GM21367 (cell line): ENCODE results near the gene DUOXA1.

ENCODE experiments used
- ATAC-seq: cut with Tn5 transposase; IDR thresholded peaks from one replicate; pipeline ENCODE4 v1.9.1; 2021; ENCODE audit not compliant: unreplicated experiment

The DUOXA1 gene, protein sequence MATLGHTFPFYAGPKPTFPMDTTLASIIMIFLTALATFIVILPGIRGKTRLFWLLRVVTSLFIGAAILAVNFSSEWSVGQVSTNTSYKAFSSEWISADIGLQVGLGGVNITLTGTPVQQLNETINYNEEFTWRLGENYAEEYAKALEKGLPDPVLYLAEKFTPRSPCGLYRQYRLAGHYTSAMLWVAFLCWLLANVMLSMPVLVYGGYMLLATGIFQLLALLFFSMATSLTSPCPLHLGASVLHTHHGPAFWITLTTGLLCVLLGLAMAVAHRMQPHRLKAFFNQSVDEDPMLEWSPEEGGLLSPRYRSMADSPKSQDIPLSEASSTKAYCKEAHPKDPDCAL

DNA sequence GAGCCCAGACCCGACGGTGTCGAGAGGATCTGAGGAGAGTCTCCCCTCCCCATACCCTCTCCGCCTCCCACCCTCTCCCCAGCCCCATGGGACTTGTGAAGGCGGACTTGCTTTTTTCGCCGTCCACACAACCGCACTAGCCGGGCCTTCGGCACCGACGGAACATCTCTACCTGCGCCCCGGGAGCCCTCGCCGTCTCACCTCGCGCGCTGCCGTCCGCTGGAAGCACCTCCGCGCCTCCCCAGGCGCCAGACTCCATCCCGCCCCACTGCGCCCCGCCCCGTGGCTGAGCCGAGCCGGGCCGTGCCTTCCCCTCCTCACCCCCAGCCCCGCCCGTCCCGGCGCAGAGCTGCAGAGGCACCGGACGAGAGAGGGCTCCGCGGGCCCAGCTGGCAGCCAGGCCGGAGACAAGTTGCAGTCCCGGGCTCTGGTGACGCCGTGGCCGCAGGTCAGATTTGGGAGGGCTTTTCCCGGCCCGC is at the start of gene DUOXA1, which contains the start of gene DUOX1:
Gene DUOXA1 (minus strand): TSS at position 229 of the 479 bp plus-strand sequence. CDS start 6,865 bp downstream, outside the sequence.
Gene DUOX1 (plus strand): TSS at position 344 of the 479 bp plus-strand sequence. CDS start 1,973 bp downstream, outside the sequence.
- no peak for ATAC-seq

DNA sequence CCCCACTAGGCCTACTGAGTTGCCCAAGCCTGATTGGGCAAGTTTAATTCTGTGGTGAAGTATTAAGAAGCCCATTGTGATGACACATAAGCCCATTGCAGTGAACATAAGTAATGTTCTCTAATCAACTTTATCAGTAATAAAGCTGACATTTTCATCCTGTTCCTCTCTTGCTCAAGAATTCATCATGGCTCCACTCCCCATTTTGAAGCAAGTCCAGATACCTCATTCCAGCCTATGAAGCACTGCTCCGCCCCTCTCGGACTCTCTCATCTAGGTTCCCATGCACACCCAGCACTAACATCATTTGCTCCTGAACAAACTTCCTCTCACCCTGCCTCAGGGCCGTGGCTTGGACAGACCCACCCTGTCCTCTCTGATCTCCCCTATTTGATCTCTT is 47.6 kb upstream of the DUOXA1 start:
- no peak for ATAC-seq

DNA sequence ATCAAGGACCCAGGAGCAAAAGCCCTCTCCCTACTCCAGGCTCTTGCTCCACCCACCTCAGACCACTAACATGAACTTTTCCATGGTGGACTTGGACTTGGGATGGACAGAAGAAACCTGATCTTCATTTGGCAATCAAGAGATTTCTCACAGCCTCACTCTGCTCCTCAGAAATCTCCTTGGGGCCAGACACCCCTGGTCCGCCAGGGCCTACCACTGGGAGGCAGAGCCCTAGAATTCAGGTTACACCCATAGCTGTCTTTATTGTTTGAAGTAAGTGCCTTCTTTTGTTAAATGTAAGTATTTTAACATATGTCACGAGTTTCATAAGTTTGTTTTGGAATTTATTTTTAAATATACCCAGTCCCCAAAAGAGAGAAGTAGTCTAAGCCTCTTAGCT is 44.9 kb upstream of the DUOXA1 start:
- ATAC-seq: no peak

DNA sequence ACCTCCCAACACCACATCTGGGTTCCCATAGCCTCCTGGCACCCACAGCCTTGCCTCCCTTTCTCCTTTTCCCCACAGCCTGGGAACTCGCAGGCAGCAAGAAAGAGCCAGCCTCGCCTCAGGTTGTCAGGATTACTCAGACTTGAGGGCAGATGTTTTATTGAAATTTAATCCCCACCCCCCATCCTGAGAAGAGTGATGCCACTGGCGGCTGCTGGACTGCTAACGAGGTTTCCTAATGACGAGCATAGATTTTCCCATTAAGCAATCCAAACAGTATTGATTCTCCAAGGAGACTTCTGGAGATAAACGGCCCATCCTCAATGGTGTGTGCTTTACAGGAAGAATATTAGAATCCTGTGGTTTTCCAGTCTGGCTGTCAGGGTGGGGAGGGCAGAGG is 44.4 kb upstream of the DUOXA1 start:
- ATAC-seq: no peak

DNA sequence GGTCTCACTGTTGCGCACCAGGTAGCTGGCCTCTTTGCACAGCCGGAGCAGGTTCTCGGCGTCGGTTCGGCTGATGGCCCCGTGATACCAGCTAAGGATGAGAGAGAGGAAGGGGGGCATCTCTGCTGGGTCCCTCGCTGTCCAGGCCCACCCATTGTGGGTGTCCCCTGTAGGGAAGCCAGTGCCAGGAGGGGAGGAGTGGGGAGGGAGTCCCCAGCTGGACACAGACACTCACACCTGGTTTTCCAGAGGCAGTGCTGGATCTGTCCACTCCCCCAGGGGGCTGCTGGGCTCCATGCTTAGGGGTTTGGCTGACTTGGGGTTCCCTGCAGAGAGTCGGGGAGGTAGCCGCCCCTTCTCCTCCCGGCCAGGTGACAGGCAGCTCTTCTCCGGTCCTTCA is 42.2 kb upstream of the DUOXA1 start:
- no peak for ATAC-seq

DNA sequence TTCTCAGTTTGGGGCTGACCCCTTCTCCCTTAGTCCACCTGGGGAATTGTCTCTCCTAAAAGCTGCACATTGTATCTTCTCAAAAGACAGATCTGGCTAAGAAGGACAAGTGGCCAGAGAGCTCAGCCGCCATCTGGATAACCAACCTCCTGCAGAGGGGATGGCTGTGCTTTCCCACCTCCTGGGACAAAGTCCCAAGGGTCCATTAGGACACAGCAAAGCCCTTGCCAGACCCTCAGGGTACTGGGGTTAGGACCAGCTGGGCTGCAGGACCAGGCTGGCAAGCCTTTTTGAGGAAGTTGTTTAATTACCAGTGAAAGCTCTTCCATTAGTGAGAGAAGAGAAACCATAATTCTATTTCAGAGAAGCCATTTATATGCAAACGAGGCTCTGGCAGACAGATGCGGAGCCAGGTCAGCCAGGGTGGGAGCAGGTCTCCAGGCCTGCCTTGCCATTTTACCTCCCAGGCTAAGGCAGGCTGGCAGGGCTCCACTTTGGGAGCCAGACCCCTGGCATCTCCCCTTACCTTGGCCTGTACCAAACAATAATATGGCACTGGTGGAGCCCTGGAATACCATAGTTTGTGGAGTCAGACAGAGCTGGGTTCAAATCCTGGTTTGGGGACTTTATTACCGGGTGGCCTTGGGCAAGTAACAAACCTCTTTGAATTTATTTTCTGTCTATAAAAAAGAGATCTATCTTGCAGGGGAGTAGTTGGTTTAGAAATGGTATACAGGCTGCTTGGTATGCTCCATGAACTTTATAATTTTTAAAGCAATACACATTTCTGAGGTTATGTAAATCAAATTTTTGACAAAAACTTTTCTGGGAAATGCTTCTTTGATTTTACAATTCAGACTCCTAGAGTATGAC is 40.2 kb upstream of the DUOXA1 start:
- ATAC-seq: no peak

DNA sequence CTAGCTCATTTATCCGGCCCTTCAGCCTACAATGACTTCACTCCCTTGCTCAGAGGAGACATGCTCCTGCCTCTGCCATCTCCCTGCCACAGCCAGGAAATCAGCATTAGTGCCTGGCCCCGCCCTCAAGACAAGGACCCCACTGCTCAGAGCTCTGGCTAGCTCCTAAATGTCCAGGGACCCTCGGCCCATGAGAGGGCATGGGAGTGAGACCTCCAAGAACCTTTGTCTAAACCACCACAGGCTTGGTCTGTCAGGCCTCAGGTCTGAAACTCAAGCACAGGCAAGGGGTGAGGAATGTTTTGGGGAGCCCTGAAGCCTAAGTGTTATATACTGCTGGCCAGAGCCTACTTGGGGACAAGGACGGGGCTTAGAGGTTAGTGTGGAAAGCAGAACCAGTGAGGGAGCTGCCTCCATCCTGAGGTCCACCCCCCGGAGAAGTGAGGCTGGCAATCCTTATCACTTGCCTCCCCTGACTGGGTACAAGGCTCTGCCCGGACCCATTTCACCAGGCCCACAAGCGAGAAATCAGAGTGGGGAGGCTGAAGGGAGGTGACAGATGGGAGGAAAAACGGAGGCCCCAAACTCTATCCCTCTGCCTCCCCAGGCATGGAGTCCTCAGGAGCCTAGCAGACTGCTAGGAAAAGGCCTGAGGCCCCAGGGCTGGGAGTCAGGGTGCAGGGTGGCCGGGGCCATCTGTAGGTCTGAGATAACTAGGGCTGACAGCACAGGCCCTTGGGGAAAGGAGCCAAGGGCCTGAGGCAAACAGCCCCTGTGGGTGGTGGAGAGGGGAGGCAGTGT is 39.3 kb upstream of the DUOXA1 start:
- no peak for ATAC-seq

DNA sequence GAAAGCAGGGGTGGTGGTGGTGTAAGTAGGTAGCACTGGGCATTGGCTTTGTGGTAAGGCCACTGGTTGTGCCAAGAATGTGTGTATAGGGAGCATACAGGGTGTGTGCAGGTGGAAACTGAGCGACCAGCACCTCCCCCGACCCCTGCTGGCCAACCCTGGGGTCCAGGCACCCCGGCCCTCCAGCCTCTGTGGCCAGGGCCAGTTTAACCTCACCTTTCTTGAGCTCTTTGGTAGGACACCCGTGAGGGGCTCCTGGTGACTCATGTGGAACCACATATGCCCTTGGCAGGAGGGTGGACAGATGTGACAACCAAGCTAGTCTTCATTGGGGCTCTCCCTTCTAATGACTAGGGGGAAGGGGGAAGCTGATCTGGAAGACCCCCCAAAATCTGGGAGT is 38.6 kb upstream of the DUOXA1 start:
- ATAC-seq: no peak

DNA sequence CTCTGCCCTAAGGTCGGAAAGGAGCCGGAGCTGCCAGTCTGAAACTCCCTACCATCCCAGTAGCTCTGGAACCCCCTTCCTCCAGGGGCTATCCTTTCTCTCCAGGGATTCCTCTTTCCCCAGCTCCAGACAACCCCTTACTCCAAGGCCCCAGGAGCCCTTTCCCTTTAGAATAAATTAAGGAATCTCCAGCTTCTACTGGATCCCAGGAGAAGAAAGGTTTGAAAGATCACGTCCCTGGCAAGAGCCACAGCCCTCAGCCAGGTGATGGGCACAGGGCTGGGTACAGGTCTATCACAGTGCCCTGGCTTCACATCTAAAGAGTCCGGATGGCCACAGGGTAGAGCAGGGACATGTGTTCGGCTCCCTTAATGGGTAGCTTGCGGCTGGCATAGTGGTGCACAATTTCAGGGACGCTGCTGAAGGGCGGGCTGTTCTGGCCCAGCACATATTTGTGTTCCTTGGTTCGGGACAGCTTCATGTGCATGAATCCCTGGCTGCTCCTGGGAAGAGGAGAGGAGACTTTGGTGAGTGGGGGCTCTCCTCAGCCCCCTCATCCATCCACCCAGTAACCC is 38.0 kb upstream of the DUOXA1 start:
- no peak for ATAC-seq

DNA sequence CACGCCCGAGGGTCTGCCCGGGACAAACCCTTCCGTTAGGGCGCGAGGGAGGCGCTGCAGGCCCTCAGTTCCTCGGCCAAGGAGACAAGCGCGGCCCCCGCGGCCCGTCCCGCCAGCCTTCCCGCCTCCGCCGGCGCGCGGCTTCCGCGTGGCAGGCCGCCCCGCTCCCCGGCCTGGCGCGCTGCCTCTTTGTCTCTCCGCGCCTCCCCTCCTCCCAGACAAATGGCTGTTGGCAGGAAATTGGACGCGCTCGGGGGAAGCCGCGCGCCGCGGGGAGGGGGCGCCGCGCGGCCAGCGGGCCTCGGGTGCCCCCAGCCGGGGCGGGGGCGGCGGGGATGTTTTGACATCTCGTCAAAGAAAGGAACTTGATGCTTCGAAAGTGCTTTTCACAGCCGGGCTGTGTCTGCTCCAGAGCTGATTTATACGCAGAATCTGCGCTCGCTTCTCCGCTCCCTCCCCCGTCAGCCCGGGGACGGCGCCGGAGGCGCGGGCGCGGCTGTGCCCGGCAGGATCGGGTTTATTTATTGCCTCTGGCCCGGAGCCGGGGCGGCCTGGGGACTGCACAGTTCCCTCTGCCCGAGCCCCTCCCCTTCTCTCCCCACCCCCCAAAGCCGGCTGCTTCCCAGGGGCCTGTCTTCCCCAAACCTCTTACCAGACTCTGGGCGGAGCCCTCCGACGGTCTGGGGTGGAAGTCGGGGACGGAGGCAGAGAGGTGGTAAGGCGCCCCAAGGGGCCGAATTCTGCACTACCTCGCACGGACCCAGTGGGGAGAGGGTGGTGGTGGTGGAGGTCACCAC is 37.4 kb upstream of the DUOXA1 start:
- ATAC-seq: peak; percentile 85

DNA sequence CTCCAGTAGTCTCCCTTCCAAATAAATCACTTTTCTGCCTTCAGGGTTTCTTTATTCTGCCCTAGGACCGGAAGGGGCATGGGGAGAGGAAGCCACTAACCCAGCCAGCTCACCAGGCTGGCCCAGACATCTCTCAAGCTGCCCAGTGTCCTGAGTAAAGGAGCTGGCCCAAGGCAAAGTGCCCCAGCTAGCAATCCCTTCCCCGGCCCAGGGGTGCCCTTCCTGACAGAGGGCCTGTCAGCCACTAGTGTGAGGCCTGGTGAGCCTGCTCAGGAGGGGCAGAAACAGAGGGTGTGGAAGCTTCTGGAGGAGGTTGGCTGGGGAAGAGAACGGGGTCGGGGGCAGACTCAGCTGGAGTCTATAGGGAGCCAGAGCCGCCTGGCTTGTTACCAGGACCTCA is 35.9 kb upstream of the DUOXA1 start:
- ATAC-seq: no peak

DNA sequence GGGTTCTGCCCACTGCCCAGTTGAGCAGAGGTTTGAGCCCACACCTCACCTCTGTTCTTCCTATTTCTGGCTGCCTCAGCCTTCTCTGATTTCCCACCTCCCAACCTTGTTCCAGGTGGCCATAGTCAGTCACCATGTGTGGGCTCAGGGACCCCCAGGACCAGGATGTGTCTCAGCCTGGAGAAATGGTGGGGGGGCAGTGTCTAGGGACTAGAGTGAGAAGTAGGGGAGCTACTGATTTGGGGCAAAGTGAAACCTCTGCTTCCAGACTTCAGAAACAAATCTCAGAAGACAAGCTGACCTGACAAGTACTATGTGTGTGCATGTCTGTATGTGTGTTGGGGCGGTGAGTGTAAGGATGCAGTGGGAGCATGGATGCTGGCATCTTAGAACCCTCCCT is 35.2 kb upstream of the DUOXA1 start:
- no peak for ATAC-seq

DNA sequence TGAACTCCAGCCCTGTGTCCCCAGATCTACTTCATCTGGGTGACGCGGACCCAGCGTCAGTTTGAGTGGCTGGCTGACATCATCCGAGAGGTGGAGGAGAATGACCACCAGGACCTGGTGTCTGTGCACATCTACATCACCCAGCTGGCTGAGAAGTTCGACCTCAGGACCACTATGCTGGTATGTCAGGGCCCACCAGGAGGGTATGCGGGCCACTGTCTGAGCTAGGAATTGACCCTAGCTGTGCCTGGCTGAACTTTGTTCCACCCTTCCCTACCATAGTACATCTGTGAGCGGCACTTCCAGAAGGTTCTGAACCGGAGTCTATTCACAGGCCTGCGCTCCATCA is 33.8 kb upstream of the DUOXA1 start:
- ATAC-seq: no peak

DNA sequence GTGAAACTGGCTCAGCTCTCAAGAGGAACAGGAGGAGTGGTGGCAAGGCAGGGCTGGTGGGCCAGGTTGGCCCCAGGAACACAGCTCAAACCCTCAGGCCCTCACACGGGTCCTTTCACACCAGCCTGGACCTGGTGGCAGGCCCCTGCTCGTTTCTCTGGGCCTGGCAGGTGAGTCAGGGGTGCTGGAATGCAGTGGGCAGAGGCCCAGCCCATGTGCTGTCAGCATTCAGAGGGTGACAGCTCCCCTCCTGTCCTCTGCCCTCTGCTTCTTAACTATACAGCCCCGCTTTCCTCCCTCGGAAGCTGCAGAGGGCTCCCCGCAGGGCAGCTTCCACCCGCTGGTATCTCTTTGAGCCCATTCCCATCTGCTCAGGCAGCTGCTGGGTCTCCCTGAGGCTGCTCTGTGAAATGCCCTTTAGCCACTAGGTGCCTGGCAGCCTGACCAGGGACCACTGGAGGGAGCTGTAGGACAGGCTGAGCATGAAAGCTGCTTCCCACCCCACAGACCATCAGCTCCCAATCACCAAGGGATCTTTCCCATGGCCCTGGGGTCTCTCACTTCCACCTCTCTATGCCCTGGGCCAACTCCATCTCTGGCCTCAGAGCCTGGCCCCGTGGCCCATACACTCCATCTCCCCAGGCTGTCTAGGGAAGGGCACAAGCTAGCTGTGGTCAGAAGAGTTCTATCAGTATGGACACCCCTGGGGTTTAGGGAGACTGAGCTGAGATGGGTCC is 33.3 kb upstream of the DUOXA1 start:
- no peak for ATAC-seq

DNA sequence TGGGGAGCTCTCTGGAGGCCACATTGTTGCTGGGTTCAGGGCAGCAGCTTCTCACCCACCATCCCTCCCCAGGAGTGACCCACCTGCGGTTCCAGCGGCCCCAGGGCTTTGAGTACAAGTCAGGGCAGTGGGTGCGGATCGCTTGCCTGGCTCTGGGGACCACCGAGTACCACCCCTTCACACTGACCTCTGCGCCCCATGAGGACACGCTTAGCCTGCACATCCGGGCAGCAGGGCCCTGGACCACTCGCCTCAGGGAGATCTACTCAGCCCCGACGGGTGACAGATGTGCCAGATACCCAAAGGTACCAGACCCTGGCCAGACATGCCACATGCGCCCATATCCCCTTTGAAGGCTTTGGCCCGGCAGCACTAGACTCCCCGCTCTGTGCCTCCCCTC is 32.0 kb upstream of the DUOXA1 start:
- ATAC-seq: no peak

DNA sequence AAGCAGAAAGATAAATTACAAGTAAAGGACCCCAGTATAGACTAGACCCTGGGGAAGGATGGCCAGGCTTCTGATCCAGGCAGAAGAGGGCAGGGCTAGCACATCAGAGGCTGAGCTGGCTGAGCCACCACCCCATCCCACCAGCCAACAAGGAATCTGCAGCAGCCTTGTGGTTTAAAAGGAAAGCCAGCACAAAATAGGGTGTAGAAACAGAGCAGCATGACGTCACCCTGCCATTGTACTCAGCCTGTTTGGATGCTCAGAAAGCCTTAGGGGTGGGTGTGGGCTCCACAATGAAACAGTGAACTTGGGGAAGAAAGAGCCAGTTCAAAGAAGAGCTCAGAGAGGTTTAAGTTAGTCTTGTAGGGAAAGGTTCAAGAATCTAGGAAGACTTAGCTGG is 28.3 kb upstream of the DUOXA1 start:
- no peak for ATAC-seq

DNA sequence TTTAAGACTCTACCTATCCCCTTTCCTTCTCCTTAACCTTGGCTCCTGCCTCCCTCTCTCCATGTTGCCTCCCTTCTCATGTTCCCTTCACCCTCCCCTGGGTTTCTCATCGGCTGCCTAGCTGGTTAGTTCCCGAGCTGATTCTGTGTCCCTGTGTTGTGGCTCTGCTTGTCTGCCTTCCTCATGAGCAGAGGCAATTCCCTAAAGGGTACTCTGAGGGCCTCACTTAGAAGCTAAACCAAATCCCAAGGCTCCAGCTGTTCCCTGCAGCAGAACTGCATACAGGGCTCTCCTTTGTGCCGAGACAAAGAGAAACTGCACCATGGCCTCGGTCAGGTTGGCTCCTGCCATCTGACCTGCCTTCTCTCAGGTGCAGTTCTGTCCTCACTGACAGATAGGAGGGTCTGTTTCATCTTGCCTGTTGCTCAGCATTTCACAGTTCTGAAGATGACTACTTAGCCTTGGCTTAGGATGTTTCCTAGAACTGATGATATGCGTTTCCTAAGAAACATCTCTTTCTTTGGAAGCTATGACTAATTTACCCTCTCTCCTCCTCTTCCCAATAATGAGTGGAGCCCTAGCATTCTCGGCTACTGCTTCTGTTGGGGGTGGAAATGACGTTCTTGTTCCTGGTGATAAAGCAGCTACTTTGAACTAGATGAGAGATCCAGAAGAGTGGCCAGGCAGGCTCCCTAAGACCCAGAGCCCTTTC is 27.2 kb upstream of the DUOXA1 start:
- ATAC-seq: no peak

DNA sequence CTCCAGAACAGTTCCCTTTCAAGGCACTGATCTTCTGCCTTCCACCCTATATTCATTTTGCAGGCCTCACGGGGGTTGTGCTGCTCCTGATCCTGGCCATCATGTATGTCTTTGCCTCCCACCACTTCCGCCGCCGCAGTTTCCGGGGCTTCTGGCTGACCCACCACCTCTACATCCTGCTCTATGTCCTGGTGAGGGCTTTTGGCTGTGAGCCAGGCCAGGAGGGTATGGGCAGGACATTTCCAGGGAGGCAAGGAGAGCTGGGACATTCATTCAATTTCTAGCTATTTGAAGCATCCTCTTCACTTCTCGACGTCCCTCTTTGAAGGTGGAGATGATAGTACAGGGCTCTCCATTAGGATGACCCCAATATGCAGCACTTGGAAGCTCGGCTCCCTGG is 26.1 kb upstream of the DUOXA1 start:
- ATAC-seq: no peak
